ENCODE measurements around the gene SYTL1. TPM values are rescaled to one million over a fixed set of nuclear protein-coding genes. Genes with fewer than 3 reads are reported as not detected.
A peak's percentile ranks its signal among the peaks of the same experiment; 100 is the strongest.

SYTL1 gene
- total and polyA plus RNA-seq, 9 of the 15 experiments (the other 6 are each of a cell fraction or from before 2014, with no cell fraction given): 0.04 to 9.3 (median 1.7) TPM

DNA sequence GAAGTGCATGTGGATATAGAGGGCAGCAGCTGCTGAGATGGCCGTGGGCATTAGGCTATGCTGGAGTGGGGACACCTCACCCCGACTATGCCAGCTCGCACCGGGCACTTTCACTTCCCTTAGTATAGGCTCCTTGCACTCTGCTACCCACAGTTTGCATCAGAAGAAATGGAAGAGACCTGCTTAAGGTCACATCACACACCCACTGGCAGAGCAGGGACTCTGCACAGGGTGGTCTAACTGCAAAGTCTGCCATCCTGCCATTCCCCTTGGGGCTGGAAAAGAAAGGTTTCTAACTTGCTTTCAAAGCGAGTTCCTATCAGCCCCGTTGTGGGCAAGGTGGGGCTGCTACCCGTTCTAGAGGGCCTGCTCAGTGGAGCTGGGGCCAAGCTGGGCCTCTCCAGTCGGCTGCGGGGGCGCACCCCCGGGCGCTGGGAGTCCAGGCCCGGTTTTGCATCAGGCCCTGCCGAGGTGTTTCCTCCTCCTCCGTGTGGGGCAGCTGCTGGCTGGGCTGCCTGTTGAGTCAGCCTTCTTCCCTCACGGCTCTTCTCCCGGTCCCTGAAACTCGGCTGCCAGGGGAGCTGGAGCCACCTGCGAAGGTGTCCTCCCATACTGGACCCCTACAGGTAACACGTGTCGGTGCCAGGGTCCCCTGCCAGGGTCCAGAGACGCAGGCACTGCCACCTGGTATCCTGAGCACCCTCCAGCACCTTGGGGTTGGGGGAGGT, at the start of gene SYTL1 (continued):
- TF ChIP-seq DMBX1 (CRISPR knock-in tag; IDR thresholded peaks at IDR 0.05; ENCODE audit: borderline replicate concordance) (no peak), NONO (IDR thresholded peaks at IDR 0.05; ENCODE audit: low read depth in 2 of 2, low read length in 1 of 2) (no peak), HDGF (IDR thresholded peaks at IDR 0.05) (no peak), ERF (CRISPR knock-in tag; IDR thresholded peaks at IDR 0.05) (0 out of 2 replicates have a peak, but pooled peaks have one; percentile 66), SETDB1 (IDR thresholded peaks at IDR 0.05; ENCODE audit: low read length) (no peak), ZNF12 (CRISPR knock-in tag; IDR thresholded peaks at IDR 0.05) (no peak), ZNF239 (CRISPR knock-in tag; IDR thresholded peaks at IDR 0.05) (no peak), POLR2A (conservative IDR thresholded peaks at IDR 0.05) (no peak), RFX5 (IDR thresholded peaks at IDR 0.05; ENCODE audit: low read depth, low read length) (no peak), ZNF24 (IDR thresholded peaks at IDR 0.05) (no peak), NFIX (CRISPR knock-in tag; IDR thresholded peaks at IDR 0.05; ENCODE audit: low read depth) (no peak), NCOA2 (IDR thresholded peaks at IDR 0.05; ENCODE audit: partially characterized antibody in 2 of 2) (no peak), ZNF586 (CRISPR knock-in tag; conservative IDR thresholded peaks at IDR 0.05) (no peak), COPS2 (conservative IDR thresholded peaks at IDR 0.05) (no peak), ELF4 (CRISPR knock-in tag; IDR thresholded peaks at IDR 0.05) (no peak), HNRNPK (IDR thresholded peaks at IDR 0.05; ENCODE audit: low read depth, low read length, poor library complexity, severe bottlenecking) (no peak), ZFX (CRISPR knock-in tag; IDR thresholded peaks at IDR 0.05) (peak; percentile 66), POLR2H (tag; IDR thresholded peaks at IDR 0.05; ENCODE audit: low read depth) (no peak), MEF2D (tag; conservative IDR thresholded peaks at IDR 0.05; ENCODE audit: low read depth) (no peak), MAZ (CRISPR knock-in tag; conservative IDR thresholded peaks at IDR 0.05 in 1 of 2, IDR thresholded peaks at IDR 0.05 in 1 of 2) (peak; percentile 54 to 77; a peak in 2 of 4 replicates), CC2D1A (IDR thresholded peaks at IDR 0.05) (no peak), HINFP (tag; conservative IDR thresholded peaks at IDR 0.05; ENCODE audit: low read depth) (no peak)
- TF ChIP-seq, protein P1, sequence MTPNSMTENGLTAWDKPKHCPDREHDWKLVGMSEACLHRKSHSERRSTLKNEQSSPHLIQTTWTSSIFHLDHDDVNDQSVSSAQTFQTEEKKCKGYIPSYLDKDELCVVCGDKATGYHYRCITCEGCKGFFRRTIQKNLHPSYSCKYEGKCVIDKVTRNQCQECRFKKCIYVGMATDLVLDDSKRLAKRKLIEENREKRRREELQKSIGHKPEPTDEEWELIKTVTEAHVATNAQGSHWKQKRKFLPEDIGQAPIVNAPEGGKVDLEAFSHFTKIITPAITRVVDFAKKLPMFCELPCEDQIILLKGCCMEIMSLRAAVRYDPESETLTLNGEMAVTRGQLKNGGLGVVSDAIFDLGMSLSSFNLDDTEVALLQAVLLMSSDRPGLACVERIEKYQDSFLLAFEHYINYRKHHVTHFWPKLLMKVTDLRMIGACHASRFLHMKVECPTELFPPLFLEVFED (CRISPR knock-in tag; conservative IDR thresholded peaks at IDR 0.05): no peak
- TF ChIP-seq, protein P2, sequence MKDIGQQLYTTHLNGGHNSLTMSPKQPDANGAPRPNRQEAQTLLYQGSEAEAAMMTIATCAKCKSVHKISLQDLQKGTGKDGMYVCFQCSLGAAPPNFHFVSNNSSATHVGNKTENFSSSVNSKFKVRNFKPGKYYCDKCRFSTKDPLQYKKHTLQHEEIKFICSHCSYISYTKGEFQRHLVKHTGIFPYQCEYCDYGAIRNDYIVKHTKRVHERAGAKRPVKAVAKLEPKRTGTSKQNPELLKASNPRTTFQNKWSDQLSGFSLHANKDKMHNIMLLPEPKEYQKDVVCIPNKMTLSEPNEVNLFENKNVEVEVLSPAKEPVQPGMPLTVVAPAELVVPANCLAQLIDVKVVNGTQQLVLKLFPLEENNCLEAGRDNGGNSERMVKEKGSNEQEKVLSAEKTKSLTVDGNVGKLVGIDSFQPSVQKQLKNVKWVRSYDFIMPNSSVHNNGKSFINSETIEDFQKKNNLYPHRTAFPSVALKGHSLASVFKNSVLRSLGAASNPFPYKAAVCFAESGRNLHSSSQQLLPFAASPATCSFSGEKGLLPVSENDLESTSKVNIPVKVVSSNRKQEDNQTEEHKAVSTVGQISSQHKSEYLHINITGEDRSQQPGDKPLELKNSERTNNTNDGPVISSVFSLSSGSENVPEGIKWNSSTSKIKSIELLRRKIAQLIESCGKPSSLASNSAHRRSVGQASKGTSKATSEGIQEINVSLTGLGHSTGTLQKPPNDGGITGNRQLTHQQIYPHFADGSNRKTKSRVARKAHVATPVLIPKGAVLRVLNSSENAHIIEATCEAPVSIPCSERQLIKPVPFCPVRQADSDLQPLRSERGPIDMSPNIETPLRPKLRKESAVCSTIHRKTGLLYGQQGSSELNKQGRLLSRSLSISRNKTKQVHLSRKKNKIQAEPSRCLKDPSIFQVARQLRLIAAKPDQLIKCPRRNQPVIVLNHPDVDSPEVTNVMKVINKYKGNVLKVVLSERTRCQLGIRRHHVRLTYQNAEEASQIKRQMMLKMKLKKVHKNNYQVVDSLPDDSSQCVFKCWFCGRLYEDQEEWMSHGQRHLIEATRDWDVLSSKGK (CRISPR knock-in tag; IDR thresholded peaks at IDR 0.05): no peak

Data from K562 (cell line).